RWPE1 (cell line): ENCODE measurements around the gene MYO10.

Source experiments
- CTCF ChIA-PET: fragments of 350-600 bp; sonication (Branson Sonifier 250); formaldehyde crosslinking; extraction: SDS; loops from one replicate; lab custom pipeline; 2021; lab: Yijun Ruan, JAX
- POLR2A ChIA-PET: fragments of 400-600 bp; formaldehyde crosslinking; extraction: SDS; loops from one replicate; lab custom pipeline; 2020; ENCODE audit warnings: antibody characterized with exemption; ENCODE audit not compliant: low non-redundant PET; lab: Yijun Ruan, JAX
- DNase-seq: peaks from one replicate; pipeline ENCODE4 v3.0.0; 2012; ENCODE audit warnings: low spot score
- H3K27ac ChIP-seq: fragments of 450-650 bp; 2 replicates; pipeline ENCODE4 v1.5.1; 2017
- TF ChIP-seq, protein P1 (sequence below): fragments of 450-650 bp; conservative IDR thresholded peaks from 2 replicates; pipeline ENCODE4 v1.5.1; 2017; ENCODE audit warnings: low read depth, mild to moderate bottlenecking

Gene MYO10

DNA sequence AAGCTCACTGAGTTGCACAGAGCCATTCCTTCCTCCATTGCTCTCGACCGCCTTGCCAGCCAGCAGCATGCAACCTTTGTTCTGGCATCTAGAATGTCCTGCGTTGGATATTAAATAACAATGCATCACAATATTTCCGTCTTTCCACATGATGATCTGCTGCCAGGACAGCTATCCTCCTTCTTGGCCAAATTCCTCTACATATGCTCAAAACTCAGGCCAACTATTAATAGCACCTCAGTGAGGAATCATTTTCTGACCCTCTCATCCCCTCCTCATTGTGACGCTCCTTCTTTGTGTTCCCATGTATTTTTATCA, 128.6 kb downstream of the MYO10 start:
- POLR2A ChIA-PET: no interaction called here
- no peak overlapping the region for H3K27ac ChIP-seq
- CTCF ChIA-PET: no interaction called here
- TF ChIP-seq, protein P1, sequence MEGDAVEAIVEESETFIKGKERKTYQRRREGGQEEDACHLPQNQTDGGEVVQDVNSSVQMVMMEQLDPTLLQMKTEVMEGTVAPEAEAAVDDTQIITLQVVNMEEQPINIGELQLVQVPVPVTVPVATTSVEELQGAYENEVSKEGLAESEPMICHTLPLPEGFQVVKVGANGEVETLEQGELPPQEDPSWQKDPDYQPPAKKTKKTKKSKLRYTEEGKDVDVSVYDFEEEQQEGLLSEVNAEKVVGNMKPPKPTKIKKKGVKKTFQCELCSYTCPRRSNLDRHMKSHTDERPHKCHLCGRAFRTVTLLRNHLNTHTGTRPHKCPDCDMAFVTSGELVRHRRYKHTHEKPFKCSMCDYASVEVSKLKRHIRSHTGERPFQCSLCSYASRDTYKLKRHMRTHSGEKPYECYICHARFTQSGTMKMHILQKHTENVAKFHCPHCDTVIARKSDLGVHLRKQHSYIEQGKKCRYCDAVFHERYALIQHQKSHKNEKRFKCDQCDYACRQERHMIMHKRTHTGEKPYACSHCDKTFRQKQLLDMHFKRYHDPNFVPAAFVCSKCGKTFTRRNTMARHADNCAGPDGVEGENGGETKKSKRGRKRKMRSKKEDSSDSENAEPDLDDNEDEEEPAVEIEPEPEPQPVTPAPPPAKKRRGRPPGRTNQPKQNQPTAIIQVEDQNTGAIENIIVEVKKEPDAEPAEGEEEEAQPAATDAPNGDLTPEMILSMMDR: no peak
- DNase-seq: no peak

- no peak for DNase-seq
- ChIA-PET POLR2A (no interaction called here), CTCF (no interaction called here)
- TF ChIP-seq, protein P1: no peak
- H3K27ac ChIP-seq: no peak overlapping the region
Measured at GRCh38 chr5:16806711-16807546, 129.2 kb downstream of the MYO10 start.

DNA sequence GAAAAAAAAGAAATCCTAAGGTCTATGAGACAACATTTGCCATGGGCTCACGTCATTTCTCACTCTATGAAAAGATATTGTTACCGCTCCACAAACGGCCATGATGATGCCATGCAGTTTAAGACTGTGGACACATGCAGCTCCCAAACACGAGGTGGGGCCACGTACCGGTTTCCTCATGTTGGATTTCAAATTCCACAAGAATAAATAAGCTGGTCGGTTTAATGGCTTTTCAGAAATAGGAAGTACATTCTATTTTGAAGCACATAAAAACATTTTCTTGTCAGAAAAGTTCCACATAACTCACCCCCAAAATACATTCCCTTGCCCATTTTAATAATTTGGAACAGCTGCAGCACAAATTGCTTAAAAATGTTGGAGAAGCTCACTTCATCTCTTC, 130.6 kb downstream of the MYO10 start:
- no peak for DNase-seq
- POLR2A ChIA-PET: no interaction called here
- TF ChIP-seq, protein P1: no peak
- CTCF ChIA-PET: interaction anchor here (0.6 to 1.6 kb wide), 2 partner anchors 14 to 434 kb away, joined by 5 to 6 read pairs; no protein-coding TSS in a partner anchor
- H3K27ac ChIP-seq: no peak overlapping the region

- ChIA-PET CTCF (interaction anchor here (0.7 kb wide), 1 partner anchor 16 kb away, joined by 3 read pairs; no protein-coding TSS in a partner anchor), POLR2A (no interaction called here)
- TF ChIP-seq, protein P1: no peak
- H3K27ac ChIP-seq: no peak overlapping the region
- DNase-seq: no peak
Measured at GRCh38 chr5:16803831-16804230, 132.3 kb downstream of the MYO10 start.

DNA sequence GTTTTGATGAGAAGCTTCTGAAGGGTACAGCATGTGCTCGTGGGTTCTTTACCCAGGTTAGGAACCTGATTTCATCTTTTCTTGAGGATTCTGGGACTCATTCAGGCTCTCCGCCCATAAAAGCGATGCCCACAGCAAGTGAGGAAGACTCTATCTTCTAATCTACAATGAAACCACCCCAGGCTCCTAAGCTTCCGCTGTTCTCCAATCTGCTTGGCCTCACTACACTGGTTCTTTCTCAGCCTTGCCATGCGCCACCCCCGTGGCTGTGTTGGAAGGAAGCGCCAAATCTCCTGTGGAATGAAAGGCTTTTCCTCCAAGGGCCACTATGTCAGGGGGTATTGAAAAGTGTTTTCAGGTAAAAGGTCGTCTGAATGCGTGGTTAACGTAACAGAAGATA, 135.6 kb downstream of the MYO10 start:
- H3K27ac ChIP-seq: no peak overlapping the region
- ChIA-PET POLR2A (no interaction called here), CTCF (interaction anchor here (1.4 kb wide), 1 partner anchor 388 kb away, joined by 8 read pairs; no protein-coding TSS in a partner anchor)
- DNase-seq: no peak
- TF ChIP-seq, protein P1: no peak

- ChIA-PET POLR2A (no interaction called here), CTCF (interaction anchor here (1.4 kb wide), 1 partner anchor 389 kb away, joined by 8 read pairs; no protein-coding TSS in a partner anchor)
- TF ChIP-seq, protein P1: no peak
- no peak overlapping the region for H3K27ac ChIP-seq
- DNase-seq: no peak
Measured at GRCh38 chr5:16799796-16800195, 136.3 kb downstream of the MYO10 start.
